Mesendoderm (in vitro differentiated cells): Measurements from ENCODE around the gene TBC1D17. TPM values are rescaled to one million over a fixed set of nuclear protein-coding genes. Genes with fewer than 3 reads are reported as not detected.

Source experiments
- DNase-seq: peaks from one replicate; pipeline ENCODE4 v3.0.0; 2013
- H2AK5ac ChIP-seq: 2 replicates; pipeline ENCODE4 v1.6.1; 2013; ENCODE audit warnings: low read length, inconsistent platforms
- H2BK120ac ChIP-seq: 2 replicates; pipeline ENCODE4 v1.6.1; 2013; ENCODE audit warnings: low read depth, mild to moderate bottlenecking, low read length, moderate library complexity, mixed read lengths
- H2BK15ac ChIP-seq: replicated peaks from 2 replicates; pipeline ENCODE4 v1.6.1; 2013; ENCODE audit warnings: low read depth, mild to moderate bottlenecking, moderate library complexity
- H2BK5ac ChIP-seq: 2 replicates; pipeline ENCODE4 v1.6.1; 2013; ENCODE audit warnings: low read length, inconsistent platforms
- H3K18ac ChIP-seq: 2 replicates; pipeline ENCODE4 v1.6.1; 2013; ENCODE audit warnings: mild to moderate bottlenecking, low read length, mixed read lengths
- H3K23ac ChIP-seq: one replicate; pipeline ENCODE4 v1.6.1; 2013; ENCODE audit warnings: low read length
- H3K27ac ChIP-seq: 2 replicates; pipeline ENCODE4 v1.5.1; 2013; ENCODE audit warnings: low read depth, mild to moderate bottlenecking, inconsistent platforms, low read length, moderate library complexity
- H3K27me3 ChIP-seq: 2 replicates; pipeline ENCODE4 v1.6.1; 2013; ENCODE audit warnings: low read length, control low read depth, mild to moderate bottlenecking, inconsistent platforms; ENCODE audit not compliant: insufficient read depth, poor library complexity
- H3K36me3 ChIP-seq: 2 replicates; pipeline ENCODE4 v1.6.1; 2013; ENCODE audit warnings: low read length, inconsistent platforms; ENCODE audit not compliant: control insufficient read depth, insufficient read depth
- H3K4ac ChIP-seq: one replicate; pipeline ENCODE4 v1.6.1; 2013; ENCODE audit warnings: low read depth, mild to moderate bottlenecking, low read length, moderate library complexity
- H3K4me1 ChIP-seq: 2 replicates; pipeline ENCODE4 v1.6.1; 2013; ENCODE audit warnings: low read depth, low read length, inconsistent platforms; ENCODE audit not compliant: control insufficient read depth
- H3K4me2 ChIP-seq: 2 replicates; pipeline ENCODE4 v1.6.1; 2013; ENCODE audit warnings: low read length
- H3K4me3 ChIP-seq: 2 replicates; pipeline ENCODE4 v1.5.1; 2013; ENCODE audit warnings: mild to moderate bottlenecking, low read length
- H3K56ac ChIP-seq: one replicate; pipeline ENCODE4 v1.6.1; 2013; ENCODE audit warnings: low read length
- H3K79me1 ChIP-seq: 2 replicates; pipeline ENCODE4 v1.6.1; 2013; ENCODE audit warnings: low read length, inconsistent platforms
- H3K79me2 ChIP-seq: 2 replicates; pipeline ENCODE4 v1.6.1; 2013; ENCODE audit warnings: mild to moderate bottlenecking, low read length; ENCODE audit not compliant: control insufficient read depth, insufficient read depth
- H3K9ac ChIP-seq: 2 replicates; pipeline ENCODE4 v1.6.1; 2013; ENCODE audit warnings: low read length, inconsistent platforms
- H4K5ac ChIP-seq: one replicate; pipeline ENCODE4 v1.6.1; 2013; ENCODE audit warnings: low read length
- H4K8ac ChIP-seq: one replicate; pipeline ENCODE4 v1.6.1; 2013; ENCODE audit warnings: low read depth, mild to moderate bottlenecking, control low read depth, low read length, moderate library complexity
- WGBS: extraction: QIAGEN DNeasy Blood & Tissue Kit; methylation state at CpG from one replicate; pipeline ENCODE4 v1.1.7; 2013; ENCODE audit warnings: low lambda C conversion rate, missing lambda C conversion rate; ENCODE audit not compliant: insufficient coverage; ENCODE audit errors: extremely low coverage; 5-methylcytosine and 5-hydroxymethylcytosine counted together
- polyA plus RNA-seq, 2 experiments: library from polyadenylated mRNA; stranded (reverse); fragments of 200-250 nt; gene quantifications; one replicate each; pipeline ENCODE4 v1.2.3, GENCODE V29; 2013

Gene TBC1D17
- 29.3 TPM for polyA plus RNA-seq (2013, experiment 1 of 2)
- polyA plus RNA-seq (2013, experiment 2 of 2), result 28.2 TPM

DNA sequence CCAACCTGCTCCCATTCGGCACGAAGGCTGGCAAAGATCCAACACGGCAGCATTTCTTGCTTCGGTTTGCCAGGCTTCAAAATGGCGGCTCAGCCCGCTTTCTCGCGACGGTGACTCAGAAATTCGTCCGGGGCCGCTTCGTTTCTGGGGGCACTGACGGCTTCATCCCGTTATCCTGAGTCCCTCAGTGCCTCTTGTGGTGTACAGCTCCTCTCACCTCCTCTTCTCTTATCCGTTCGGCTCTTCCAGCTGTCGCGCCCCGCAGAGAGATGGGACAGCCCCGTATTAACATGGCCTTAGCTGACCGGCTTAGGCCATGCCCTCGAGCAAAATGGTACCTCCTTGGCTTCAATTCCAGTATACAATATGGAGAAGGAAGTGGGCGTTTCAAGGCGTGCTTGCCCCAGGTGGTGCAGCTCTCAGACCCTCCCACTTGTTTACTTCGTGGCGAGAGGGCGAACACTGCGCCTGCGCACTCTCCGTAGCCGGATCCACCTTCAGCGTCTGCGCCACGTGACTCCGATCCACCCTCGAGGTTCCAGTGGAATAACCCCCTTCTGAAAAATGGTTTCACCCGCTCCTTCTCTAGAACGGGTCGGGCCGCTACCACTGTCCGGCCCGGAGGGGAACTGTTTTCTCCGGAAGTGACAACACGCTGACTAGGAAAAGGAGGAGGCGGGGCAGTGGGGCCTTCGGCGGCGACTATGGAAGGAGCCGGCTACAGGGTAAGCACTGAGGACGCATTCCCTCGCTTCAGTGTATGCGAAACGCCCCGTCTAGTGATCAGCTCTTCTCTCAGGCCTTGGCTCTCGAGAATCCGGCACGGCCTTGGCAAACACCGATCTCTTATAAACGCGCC lies at the start of gene TBC1D17, which contains the start of gene AKT1S1:
TBC1D17 (plus strand) TSS at position 683 of the 859 bp plus-strand sequence; CDS start at position 705, 22 bp downstream.
AKT1S1 (minus strand) TSS at position 336 of the 859 bp plus-strand sequence. CDS start 4,060 bp downstream, outside the sequence.
- peak within 1 kb of the TSS; percentile 61 for H2AK5ac ChIP-seq
- peak within 1 kb of the TSS; percentile 94 for H3K9ac ChIP-seq
- DNase-seq, result peak; percentile 100
- H3K4me3 ChIP-seq, result peak within 1 kb of the TSS; percentile 84
- H3K4ac ChIP-seq, result peak within 1 kb of the TSS; percentile 60
- H3K79me2 ChIP-seq, result peaks cover 16% of the 10 kb centered on the region
- H2BK120ac ChIP-seq, result peak within 1 kb of the TSS; percentile 24
- no peaks in the 10 kb centered on the region for H3K36me3 ChIP-seq
- peak within 1 kb of the TSS; percentile 97 for H4K5ac ChIP-seq
- peak within 1 kb of the TSS; percentile 72 for H3K18ac ChIP-seq
- peaks cover 4% of the 10 kb centered on the region for H3K4me1 ChIP-seq
- no peak within 1 kb of the TSS for H4K8ac ChIP-seq
- H3K56ac ChIP-seq, result peak within 1 kb of the TSS; percentile 100
- H3K4me2 ChIP-seq, result peak within 1 kb of the TSS; percentile 91
- H3K27me3 ChIP-seq, result no peaks in the 10 kb centered on the region
- WGBS, result no CpG with 5 or more reads among the region's 61 CpGs
- no peak within 1 kb of the TSS for H2BK15ac ChIP-seq
- H2BK5ac ChIP-seq, result peak within 1 kb of the TSS; percentile 99
- peak within 1 kb of the TSS; percentile 86 for H3K27ac ChIP-seq
- peaks cover 18% of the 10 kb centered on the region for H3K79me1 ChIP-seq
- H3K23ac ChIP-seq, result peak within 1 kb of the TSS; percentile 90

GRCh38 chr19:49829200-49829599 lies 48.3 kb upstream of the TBC1D17 start:
- Histone ChIP-seq H2BK15ac (no peak overlapping the region), H3K4me3 (no peak overlapping the region), H3K4me1 (no peaks in the 10 kb centered on the region), H4K8ac (no peak overlapping the region), H4K5ac (no peak overlapping the region), H3K27me3 (no peaks in the 10 kb centered on the region), H2BK5ac (no peak overlapping the region), H2BK120ac (no peak overlapping the region), H3K18ac (no peak overlapping the region), H3K36me3 (peaks cover 1% of the 10 kb centered on the region), H3K79me2 (no peaks in the 10 kb centered on the region), H3K79me1 (peaks cover 5% of the 10 kb centered on the region), H3K4me2 (no peak overlapping the region), H3K9ac (no peak overlapping the region), H2AK5ac (no peak overlapping the region), H3K4ac (no peak overlapping the region), H3K23ac (no peak overlapping the region), H3K27ac (no peak overlapping the region), H3K56ac (no peak overlapping the region)
- no CpG with 5 or more reads among the region's 8 CpGs for whole genome bisulfite sequencing
- DNase-seq, result no peak

- H3K36me3 ChIP-seq, result peaks cover 1% of the 10 kb centered on the region
- no peak overlapping the region for H3K9ac ChIP-seq
- H3K23ac ChIP-seq, result no peak overlapping the region
- no peaks in the 10 kb centered on the region for H3K79me2 ChIP-seq
- H3K27me3 ChIP-seq, result no peaks in the 10 kb centered on the region
- H3K18ac ChIP-seq, result no peak overlapping the region
- no peaks in the 10 kb centered on the region for H3K4me1 ChIP-seq
- no CpG with 5 or more reads among the region's 18 CpGs for WGBS
- H2BK15ac ChIP-seq, result no peak overlapping the region
- no peak overlapping the region for H3K4me3 ChIP-seq
- no peak overlapping the region for H3K4me2 ChIP-seq
- no peak overlapping the region for H2AK5ac ChIP-seq
- no peak overlapping the region for H3K56ac ChIP-seq
- no peak overlapping the region for H3K27ac ChIP-seq
- no peak overlapping the region for H3K4ac ChIP-seq
- H4K8ac ChIP-seq, result no peak overlapping the region
- DNase-seq, result no peak
- H2BK120ac ChIP-seq, result no peak overlapping the region
- H4K5ac ChIP-seq, result no peak overlapping the region
- H2BK5ac ChIP-seq, result no peak overlapping the region
- peaks cover 5% of the 10 kb centered on the region for H3K79me1 ChIP-seq
Measured at GRCh38 chr19:49829721-49830120, 47.8 kb upstream of the TBC1D17 start.

- Histone ChIP-seq H3K27me3 (no peaks in the 10 kb centered on the region), H3K27ac (no peak overlapping the region), H3K36me3 (peaks cover 1% of the 10 kb centered on the region)
Measured at GRCh38 chr19:49830766-49831165, 46.7 kb upstream of the TBC1D17 start.

DNA sequence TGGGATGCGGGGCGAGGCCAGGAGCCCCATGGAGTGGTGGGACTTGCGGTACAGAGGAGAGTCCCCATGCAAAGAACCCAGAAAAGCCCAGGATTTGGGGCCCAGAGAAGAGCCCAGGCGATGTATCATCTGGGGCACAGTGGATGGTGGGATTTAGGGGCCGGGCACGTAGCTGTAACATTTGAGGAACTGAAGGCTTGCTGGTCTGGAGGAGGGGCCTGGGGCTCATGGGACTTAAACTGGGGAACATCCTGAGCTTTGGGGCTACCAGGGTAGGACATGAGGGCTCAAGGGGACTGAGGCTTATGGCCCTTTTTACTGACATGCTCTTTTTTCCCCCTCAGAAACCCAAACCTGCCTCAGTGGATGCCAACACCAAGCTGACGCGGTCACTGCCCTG lies 45.9 kb upstream of the TBC1D17 start:
- Histone ChIP-seq H4K5ac (no peak overlapping the region), H3K27ac (no peak overlapping the region), H2BK5ac (no peak overlapping the region), H2BK15ac (no peak overlapping the region), H2AK5ac (no peak overlapping the region), H3K79me2 (no peaks in the 10 kb centered on the region), H3K4me3 (no peak overlapping the region), H3K4ac (no peak overlapping the region), H3K56ac (no peak overlapping the region), H3K18ac (no peak overlapping the region), H4K8ac (no peak overlapping the region), H3K27me3 (no peaks in the 10 kb centered on the region), H3K4me2 (no peak overlapping the region), H2BK120ac (no peak overlapping the region), H3K4me1 (no peaks in the 10 kb centered on the region), H3K23ac (no peak overlapping the region), H3K36me3 (peaks cover 1% of the 10 kb centered on the region), H3K9ac (no peak overlapping the region), H3K79me1 (peaks cover 3% of the 10 kb centered on the region)
- DNase-seq, result no peak
- no CpG with 5 or more reads among the region's 8 CpGs for WGBS

More at GRCh38 chr19:49830766-49831165, 46.7 kb upstream of the TBC1D17 start:
- no peak overlapping the region for H3K4me3 ChIP-seq
- H3K4me2 ChIP-seq, result no peak overlapping the region
- no peaks in the 10 kb centered on the region for H3K4me1 ChIP-seq
- no peak overlapping the region for H3K4ac ChIP-seq
- H3K56ac ChIP-seq, result no peak overlapping the region
- WGBS, result no CpG with 5 or more reads among the region's 12 CpGs
- no peak overlapping the region for H3K23ac ChIP-seq
- H4K8ac ChIP-seq, result no peak overlapping the region
- no peak overlapping the region for H2BK5ac ChIP-seq
- no peak overlapping the region for H4K5ac ChIP-seq
- no peaks in the 10 kb centered on the region for H3K79me2 ChIP-seq
- no peak for DNase-seq
- no peak overlapping the region for H3K18ac ChIP-seq
- H3K9ac ChIP-seq, result no peak overlapping the region
- no peak overlapping the region for H2AK5ac ChIP-seq
- peaks cover 5% of the 10 kb centered on the region for H3K79me1 ChIP-seq
- H2BK120ac ChIP-seq, result no peak overlapping the region
- H2BK15ac ChIP-seq, result no peak overlapping the region
